ENCODE data around the gene APOF. TPM values are rescaled to one million over a fixed set of nuclear protein-coding genes. Genes with fewer than 3 reads are reported as not detected.

APOF gene
- total and polyA plus RNA-seq, 9 of the 15 experiments (the other 6 are each of a cell fraction or from before 2014, with no cell fraction given) = 0.09 to 0.15 (median 0.12) TPM; not detected in 5

DNA sequence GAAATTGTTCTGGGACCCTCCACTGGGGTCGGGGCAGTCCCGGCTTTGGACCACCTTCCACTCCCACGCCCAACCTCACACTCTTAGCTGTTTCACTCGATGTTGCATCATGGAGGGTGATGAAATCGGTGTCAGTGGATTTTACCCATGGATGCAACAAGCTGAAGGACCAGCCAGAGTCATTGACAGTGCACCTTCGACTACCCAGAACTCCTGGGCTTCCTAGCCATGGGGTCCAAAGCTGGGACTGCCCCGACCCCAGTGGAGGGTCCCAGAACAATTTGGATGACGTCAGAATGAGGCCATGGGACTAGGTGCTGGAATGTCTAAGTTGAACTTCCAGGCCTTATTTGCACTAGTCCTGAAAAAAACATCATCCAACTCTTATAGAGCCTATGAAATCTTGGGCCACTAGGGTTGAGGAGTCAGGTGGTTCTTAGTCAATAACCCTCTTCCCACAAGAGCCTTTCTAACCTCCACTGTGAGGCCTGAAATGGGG, 24.9 kb downstream of the APOF start (continued):
- no peak for TF ChIP-seq ZSCAN29 (IDR thresholded peaks at IDR 0.05)
- peak; percentile 87 for TF ChIP-seq TRIM24 (IDR thresholded peaks at IDR 0.05)
- no peak for TF ChIP-seq ETS2 (tag; IDR thresholded peaks at IDR 0.05; ENCODE audit: borderline replicate concordance, poor library complexity, severe bottlenecking)
- TF ChIP-seq MBD2 (IDR thresholded peaks at IDR 0.05; ENCODE audit: borderline replicate concordance, low read depth) = no peak
- TF ChIP-seq DIDO1 (tag; IDR thresholded peaks at IDR 0.05; ENCODE audit: low read depth) = no peak
- TF ChIP-seq, protein P1, sequence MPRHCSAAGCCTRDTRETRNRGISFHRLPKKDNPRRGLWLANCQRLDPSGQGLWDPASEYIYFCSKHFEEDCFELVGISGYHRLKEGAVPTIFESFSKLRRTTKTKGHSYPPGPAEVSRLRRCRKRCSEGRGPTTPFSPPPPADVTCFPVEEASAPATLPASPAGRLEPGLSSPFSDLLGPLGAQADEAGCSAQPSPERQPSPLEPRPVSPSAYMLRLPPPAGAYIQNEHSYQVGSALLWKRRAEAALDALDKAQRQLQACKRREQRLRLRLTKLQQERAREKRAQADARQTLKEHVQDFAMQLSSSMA (CRISPR knock-in tag; IDR thresholded peaks at IDR 0.05) = no peak
- TF ChIP-seq PHF8 (IDR thresholded peaks at IDR 0.05; ENCODE audit: borderline replicate concordance, low read length) = no peak
- peak; percentile 37 for TF ChIP-seq EP400 (IDR thresholded peaks at IDR 0.05)
- TF ChIP-seq GABPB2 (CRISPR knock-in tag; conservative IDR thresholded peaks at IDR 0.05) = no peak
- peak; percentile 50; the same call in 1 of the 2 replicates for TF ChIP-seq SMAD3 (CRISPR knock-in tag; conservative IDR thresholded peaks at IDR 0.05)
- TF ChIP-seq HMG20B (CRISPR knock-in tag; IDR thresholded peaks at IDR 0.05) = 0 out of 2 replicates have a peak, but pooled peaks have one; percentile 27
- TF ChIP-seq ELF2 (CRISPR knock-in tag; IDR thresholded peaks at IDR 0.05) = no peak
- no peak for TF ChIP-seq ELF1 (tag; IDR thresholded peaks at IDR 0.05)
- TF ChIP-seq, protein P2, sequence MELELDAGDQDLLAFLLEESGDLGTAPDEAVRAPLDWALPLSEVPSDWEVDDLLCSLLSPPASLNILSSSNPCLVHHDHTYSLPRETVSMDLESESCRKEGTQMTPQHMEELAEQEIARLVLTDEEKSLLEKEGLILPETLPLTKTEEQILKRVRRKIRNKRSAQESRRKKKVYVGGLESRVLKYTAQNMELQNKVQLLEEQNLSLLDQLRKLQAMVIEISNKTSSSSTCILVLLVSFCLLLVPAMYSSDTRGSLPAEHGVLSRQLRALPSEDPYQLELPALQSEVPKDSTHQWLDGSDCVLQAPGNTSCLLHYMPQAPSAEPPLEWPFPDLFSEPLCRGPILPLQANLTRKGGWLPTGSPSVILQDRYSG (tag; conservative IDR thresholded peaks at IDR 0.05; ENCODE audit: low read depth) = peak; percentile 43; the same call in 1 of the 2 replicates
- no peak for TF ChIP-seq IRF2 (CRISPR knock-in tag; IDR thresholded peaks at IDR 0.05)
- TF ChIP-seq FIP1L1 (IDR thresholded peaks at IDR 0.05; ENCODE audit: low read depth, low read length, poor library complexity, severe bottlenecking) = no peak
- TF ChIP-seq ZNF133 (CRISPR knock-in tag; IDR thresholded peaks at IDR 0.05) = no peak
- TF ChIP-seq ZNF197 (CRISPR knock-in tag; IDR thresholded peaks at IDR 0.05; ENCODE audit: low read depth) = peak; percentile 86; the same call in 1 of the 2 replicates
- TF ChIP-seq ZNF143 (CRISPR knock-in tag; IDR thresholded peaks at IDR 0.05) = no peak
- no peak for TF ChIP-seq ZNF347 (CRISPR knock-in tag; IDR thresholded peaks at IDR 0.05; ENCODE audit: low read depth)
- no peak for TF ChIP-seq MBD1 (CRISPR knock-in tag; IDR thresholded peaks at IDR 0.05)
- peak; percentile 98 for TF ChIP-seq CEBPG (CRISPR knock-in tag; IDR thresholded peaks at IDR 0.05)
- TF ChIP-seq CEBPG (tag; conservative IDR thresholded peaks at IDR 0.05 in 1 of 2, IDR thresholded peaks at IDR 0.05 in 1 of 2) = peak; percentile 95 to 99
- no peak for TF ChIP-seq ZNF324 (CRISPR knock-in tag; IDR thresholded peaks at IDR 0.05)
- 0 out of 2 replicates have a peak, but pooled peaks have one; percentile 53 for TF ChIP-seq ZBTB17 (CRISPR knock-in tag; IDR thresholded peaks at IDR 0.05)
- no peak for TF ChIP-seq ZZZ3 (IDR thresholded peaks at IDR 0.05)
- no peak for TF ChIP-seq SIX5 (IDR thresholded peaks at IDR 0.05; ENCODE audit: borderline replicate concordance in 1 of 2, insufficient read depth in 1 of 2, low read depth in 1 of 2, low read length in 2 of 2)
- TF ChIP-seq, protein P3, sequence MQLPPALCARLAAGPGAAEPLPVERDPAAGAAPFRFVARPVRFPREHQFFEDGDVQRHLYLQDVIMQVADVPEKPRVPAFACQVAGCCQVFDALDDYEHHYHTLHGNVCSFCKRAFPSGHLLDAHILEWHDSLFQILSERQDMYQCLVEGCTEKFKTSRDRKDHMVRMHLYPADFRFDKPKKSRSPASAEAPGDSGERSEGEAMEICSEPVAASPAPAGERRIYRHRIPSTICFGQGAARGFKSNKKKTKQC (CRISPR knock-in tag; IDR thresholded peaks at IDR 0.05) = no peak

Measured in K562 (cell line).